Trophoblast cell (in vitro differentiated cells and primary cell): ENCODE measurements around the gene EDC3.

ENCODE experiments used
- DNase-seq, 2 donors: peaks; one replicate each; pipeline ENCODE4 v3.0.0-alpha.2; 2016
- H2AFZ ChIP-seq: 2 replicates; pipeline ENCODE4 v1.6.1; 2013; ENCODE audit warnings: low read length, moderate library complexity, mild to moderate bottlenecking; ENCODE audit not compliant: insufficient read depth, poor library complexity
- H2AK5ac ChIP-seq: 2 replicates; pipeline ENCODE4 v1.6.1; 2013; ENCODE audit warnings: mild to moderate bottlenecking, low read length
- H2BK120ac ChIP-seq: 2 replicates; pipeline ENCODE4 v1.6.1; 2013; ENCODE audit warnings: low read length, mild to moderate bottlenecking, moderate library complexity; ENCODE audit not compliant: insufficient read depth, poor library complexity
- H2BK12ac ChIP-seq: 2 replicates; pipeline ENCODE4 v1.6.1; 2013; ENCODE audit warnings: mild to moderate bottlenecking, low read length, moderate library complexity
- H2BK5ac ChIP-seq: 2 replicates; pipeline ENCODE4 v1.6.1; 2013; ENCODE audit warnings: low read length, low read depth, moderate library complexity, mild to moderate bottlenecking; ENCODE audit not compliant: poor library complexity
- H3K14ac ChIP-seq: 2 replicates; pipeline ENCODE4 v1.6.1; 2013; ENCODE audit warnings: mild to moderate bottlenecking, low read length
- H3K18ac ChIP-seq: 2 replicates; pipeline ENCODE4 v1.6.1; 2013; ENCODE audit warnings: mild to moderate bottlenecking, low read length
- H3K23ac ChIP-seq: 2 replicates; pipeline ENCODE4 v1.6.1; 2013; ENCODE audit warnings: low read length
- H3K27ac ChIP-seq: 2 replicates; pipeline ENCODE4 v1.5.1; 2013; ENCODE audit warnings: low read depth, mild to moderate bottlenecking, inconsistent platforms, low read length, moderate library complexity
- H3K27me3 ChIP-seq: 2 replicates; pipeline ENCODE4 v1.6.1; 2013; ENCODE audit warnings: inconsistent platforms, mild to moderate bottlenecking, low read length, moderate library complexity; ENCODE audit not compliant: insufficient read depth
- H3K36me3 ChIP-seq, 2 experiments: 1 replicate in 1 of 2; 2 replicates in 1 of 2; pipeline ENCODE4 v1.6.1; 2013; ENCODE audit warnings: low read length in 2 of 2, mild to moderate bottlenecking in 2 of 2, moderate library complexity in 1 of 2; ENCODE audit not compliant: insufficient read depth in 2 of 2, control insufficient read depth in 1 of 2
- H3K4ac ChIP-seq: 2 replicates; pipeline ENCODE4 v1.6.1; 2013; ENCODE audit warnings: low read depth, mild to moderate bottlenecking, low read length, moderate library complexity
- H3K4me1 ChIP-seq, 2 experiments: 1 replicate in 1 of 2; 2 replicates in 1 of 2; pipeline ENCODE4 v1.6.1; 2013; ENCODE audit warnings: low read length in 2 of 2, mild to moderate bottlenecking in 2 of 2, moderate library complexity in 1 of 2; ENCODE audit not compliant: insufficient read depth in 2 of 2, control insufficient read depth in 1 of 2
- H3K4me2 ChIP-seq: 2 replicates; pipeline ENCODE4 v1.6.1; 2013; ENCODE audit warnings: inconsistent platforms, mild to moderate bottlenecking, low read length, moderate library complexity
- H3K4me3 ChIP-seq: 2 replicates; pipeline ENCODE4 v1.5.1; 2013; ENCODE audit warnings: mild to moderate bottlenecking, low read depth, low read length, inconsistent platforms
- H3K79me1 ChIP-seq: one replicate; pipeline ENCODE4 v1.6.1; 2013; ENCODE audit warnings: low read length
- H3K79me2 ChIP-seq: 2 replicates; pipeline ENCODE4 v1.6.1; 2013; ENCODE audit warnings: low read length, mild to moderate bottlenecking; ENCODE audit not compliant: control insufficient read depth, insufficient read depth, poor library complexity
- H3K9ac ChIP-seq: 2 replicates; pipeline ENCODE4 v1.6.1; 2013; ENCODE audit warnings: mild to moderate bottlenecking, low read length
- H3K9me3 ChIP-seq: 2 replicates; pipeline ENCODE4 v1.6.1; 2013; ENCODE audit warnings: low read depth, mild to moderate bottlenecking, control low read depth, inconsistent platforms, low read length; ENCODE audit not compliant: insufficient read depth
- H4K12ac ChIP-seq: 2 replicates; pipeline ENCODE4 v1.6.1; 2013; ENCODE audit warnings: low read depth, mild to moderate bottlenecking, low read length, moderate library complexity
- H4K8ac ChIP-seq: 2 replicates; pipeline ENCODE4 v1.6.1; 2013; ENCODE audit warnings: low read depth, mild to moderate bottlenecking, low read length, moderate library complexity
- H4K91ac ChIP-seq: one replicate; pipeline ENCODE4 v1.6.1; 2013; ENCODE audit warnings: low read depth, mild to moderate bottlenecking, low read length, moderate library complexity
- WGBS: extraction: QIAGEN DNeasy Blood & Tissue Kit; methylation state at CpG from one replicate; pipeline ENCODE4 v1.1.7; 2013; ENCODE audit warnings: missing lambda C conversion rate; ENCODE audit not compliant: insufficient read length, insufficient coverage; ENCODE audit errors: extremely low coverage; 5-methylcytosine and 5-hydroxymethylcytosine counted together

EDC3 gene

GRCh38 chr15:74610302-74610951 is 85.4 kb downstream of the EDC3 start:
- Histone ChIP-seq H3K4me2 (no peak overlapping the region), H3K79me2 (peaks cover 4% of the 10 kb centered on the region), H3K79me1 (peaks cover 8% of the 10 kb centered on the region), H4K8ac (no peak overlapping the region), H2AK5ac (no peak overlapping the region), H3K4me1 (no peaks in the 10 kb centered on the region), H4K91ac (no peak overlapping the region), H3K36me3 (no peaks in the 10 kb centered on the region), H3K9me3 (peaks cover under 1% of the 10 kb centered on the region), H3K18ac (no peak overlapping the region), H4K12ac (no peak overlapping the region), H3K9ac (no peak overlapping the region), H3K27ac (no peak overlapping the region), H2BK120ac (no peak overlapping the region), H2BK12ac (no peak overlapping the region), H2AFZ (no peak overlapping the region), H3K4ac (no peak overlapping the region), H3K14ac (no peak overlapping the region), H3K4me3 (no peak overlapping the region), H2BK5ac (no peak overlapping the region), H3K23ac (no peak overlapping the region), H3K27me3 (no peaks in the 10 kb centered on the region)
- DNase-seq: no peak
- WGBS: no CpG with 5 or more reads among the region's 7 CpGs

GRCh38 chr15:74609938-74610301 is 85.9 kb downstream of the EDC3 start:
- H3K27ac ChIP-seq: no peak overlapping the region
- H3K36me3 ChIP-seq: no peaks in the 10 kb centered on the region
- H4K91ac ChIP-seq: no peak overlapping the region
- H2BK12ac ChIP-seq: no peak overlapping the region
- H4K8ac ChIP-seq: no peak overlapping the region
- H3K4me2 ChIP-seq: no peak overlapping the region
- H3K9me3 ChIP-seq: peaks cover 2% of the 10 kb centered on the region
- no peak overlapping the region for H3K4me3 ChIP-seq
- no CpG with 5 or more reads among the region's 3 CpGs for WGBS
- no peak overlapping the region for H3K9ac ChIP-seq
- no peak overlapping the region for H2BK120ac ChIP-seq
- no peak overlapping the region for H3K14ac ChIP-seq
- H3K27me3 ChIP-seq: no peaks in the 10 kb centered on the region
- DNase-seq: no peak
- H3K18ac ChIP-seq: no peak overlapping the region
- H3K79me2 ChIP-seq: no peaks in the 10 kb centered on the region
- H3K79me1 ChIP-seq: peaks cover 3% of the 10 kb centered on the region
- no peak overlapping the region for H2BK5ac ChIP-seq
- no peak overlapping the region for H2AFZ ChIP-seq
- H3K23ac ChIP-seq: no peak overlapping the region
- H4K12ac ChIP-seq: no peak overlapping the region
- H3K4me1 ChIP-seq: no peaks in the 10 kb centered on the region
- H3K4ac ChIP-seq: no peak overlapping the region
- H2AK5ac ChIP-seq: no peak overlapping the region

- no peak overlapping the region for H4K12ac ChIP-seq
- no peak overlapping the region for H2BK120ac ChIP-seq
- no peak overlapping the region for H3K23ac ChIP-seq
- no peak overlapping the region for H4K91ac ChIP-seq
- no peak overlapping the region for H3K14ac ChIP-seq
- no peaks in the 10 kb centered on the region for H3K79me1 ChIP-seq
- no peak overlapping the region for H4K8ac ChIP-seq
- H3K4ac ChIP-seq: no peak overlapping the region
- no peaks in the 10 kb centered on the region for H3K79me2 ChIP-seq
- no peak for DNase-seq
- H3K36me3 ChIP-seq: no peaks in the 10 kb centered on the region
- H2AK5ac ChIP-seq: no peak overlapping the region
- no peak overlapping the region for H2BK5ac ChIP-seq
- no peaks in the 10 kb centered on the region for H3K27me3 ChIP-seq
- no peak overlapping the region for H3K4me3 ChIP-seq
- H3K4me2 ChIP-seq: no peak overlapping the region
- no peak overlapping the region for H3K18ac ChIP-seq
- WGBS: no CpG with 5 or more reads among the region's 3 CpGs
- H3K27ac ChIP-seq: no peak overlapping the region
- peaks cover 2% of the 10 kb centered on the region for H3K9me3 ChIP-seq
- H2BK12ac ChIP-seq: no peak overlapping the region
- no peaks in the 10 kb centered on the region for H3K4me1 ChIP-seq
- H3K9ac ChIP-seq: no peak overlapping the region
- H2AFZ ChIP-seq: no peak overlapping the region
Measured at GRCh38 chr15:74608786-74609185, 87.0 kb downstream of the EDC3 start.

- WGBS: no CpG with 5 or more reads among the region's 1 CpG
- Histone ChIP-seq H3K23ac (no peak overlapping the region), H3K18ac (no peak overlapping the region), H3K9ac (no peak overlapping the region), H4K91ac (no peak overlapping the region), H3K36me3 (no peaks in the 10 kb centered on the region), H2BK5ac (no peak overlapping the region), H3K27me3 (no peaks in the 10 kb centered on the region), H3K79me2 (no peaks in the 10 kb centered on the region), H3K27ac (no peak overlapping the region), H3K4me3 (no peak overlapping the region), H2AK5ac (no peak overlapping the region), H4K12ac (no peak overlapping the region), H2AFZ (no peak overlapping the region), H3K4me2 (no peak overlapping the region), H4K8ac (no peak overlapping the region), H3K9me3 (peaks cover 2% of the 10 kb centered on the region), H2BK12ac (no peak overlapping the region), H3K4me1 (no peaks in the 10 kb centered on the region), H3K4ac (no peak overlapping the region), H3K79me1 (no peaks in the 10 kb centered on the region), H2BK120ac (no peak overlapping the region), H3K14ac (no peak overlapping the region)
- no peak for DNase-seq
Measured at GRCh38 chr15:74605795-74606150, 90.1 kb downstream of the EDC3 start.
